ENCODE data around the gene PI4KA.

The PI4KA gene

DNA sequence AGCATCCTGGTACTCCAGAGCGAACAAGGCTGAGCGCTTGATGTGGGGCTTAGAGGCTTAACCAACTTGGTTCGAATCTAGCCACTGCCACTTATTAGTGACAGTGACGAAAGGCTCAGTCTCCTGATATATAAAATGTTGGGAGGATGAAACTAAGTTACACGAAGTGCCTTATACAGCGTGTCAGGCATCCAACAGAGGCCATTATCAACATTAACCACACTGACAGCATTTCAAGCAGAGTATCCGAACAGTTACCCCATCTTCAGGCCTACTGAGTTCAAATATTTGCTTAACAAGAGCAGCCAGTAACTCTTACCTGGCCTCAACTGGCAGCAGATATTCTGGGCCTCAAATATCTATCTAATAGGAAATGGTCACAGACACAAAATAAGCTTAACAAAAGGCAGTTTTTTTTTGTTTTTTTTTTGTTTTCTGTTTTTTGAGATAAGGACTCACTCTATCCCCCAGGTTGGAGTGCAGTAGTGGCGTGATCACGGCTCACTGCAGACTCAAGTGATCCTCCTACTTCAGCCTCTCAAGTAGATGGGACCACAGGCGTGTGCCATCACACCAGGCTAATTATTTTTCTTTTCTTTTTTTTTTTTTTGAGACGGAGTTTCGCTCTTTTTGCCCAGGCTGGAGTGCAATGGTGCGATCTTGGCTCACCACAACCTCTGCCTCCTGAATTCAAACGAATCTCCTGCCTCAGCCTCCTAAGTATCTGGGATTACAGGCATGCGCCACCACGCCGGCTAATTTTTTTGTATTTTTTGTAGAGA, 81.8 kb downstream of the PI4KA start:
- ATAC-seq, result no peak
- TF ChIP-seq, protein P1, sequence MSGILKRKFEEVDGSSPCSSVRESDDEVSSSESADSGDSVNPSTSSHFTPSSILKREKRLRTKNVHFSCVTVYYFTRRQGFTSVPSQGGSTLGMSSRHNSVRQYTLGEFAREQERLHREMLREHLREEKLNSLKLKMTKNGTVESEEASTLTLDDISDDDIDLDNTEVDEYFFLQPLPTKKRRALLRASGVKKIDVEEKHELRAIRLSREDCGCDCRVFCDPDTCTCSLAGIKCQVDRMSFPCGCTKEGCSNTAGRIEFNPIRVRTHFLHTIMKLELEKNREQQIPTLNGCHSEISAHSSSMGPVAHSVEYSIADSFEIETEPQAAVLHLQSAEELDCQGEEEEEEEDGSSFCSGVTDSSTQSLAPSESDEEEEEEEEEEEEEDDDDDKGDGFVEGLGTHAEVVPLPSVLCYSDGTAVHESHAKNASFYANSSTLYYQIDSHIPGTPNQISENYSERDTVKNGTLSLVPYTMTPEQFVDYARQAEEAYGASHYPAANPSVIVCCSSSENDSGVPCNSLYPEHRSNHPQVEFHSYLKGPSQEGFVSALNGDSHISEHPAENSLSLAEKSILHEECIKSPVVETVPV (CRISPR knock-in tag; IDR thresholded peaks at IDR 0.05), result no peak
- TF ChIP-seq, protein P2, sequence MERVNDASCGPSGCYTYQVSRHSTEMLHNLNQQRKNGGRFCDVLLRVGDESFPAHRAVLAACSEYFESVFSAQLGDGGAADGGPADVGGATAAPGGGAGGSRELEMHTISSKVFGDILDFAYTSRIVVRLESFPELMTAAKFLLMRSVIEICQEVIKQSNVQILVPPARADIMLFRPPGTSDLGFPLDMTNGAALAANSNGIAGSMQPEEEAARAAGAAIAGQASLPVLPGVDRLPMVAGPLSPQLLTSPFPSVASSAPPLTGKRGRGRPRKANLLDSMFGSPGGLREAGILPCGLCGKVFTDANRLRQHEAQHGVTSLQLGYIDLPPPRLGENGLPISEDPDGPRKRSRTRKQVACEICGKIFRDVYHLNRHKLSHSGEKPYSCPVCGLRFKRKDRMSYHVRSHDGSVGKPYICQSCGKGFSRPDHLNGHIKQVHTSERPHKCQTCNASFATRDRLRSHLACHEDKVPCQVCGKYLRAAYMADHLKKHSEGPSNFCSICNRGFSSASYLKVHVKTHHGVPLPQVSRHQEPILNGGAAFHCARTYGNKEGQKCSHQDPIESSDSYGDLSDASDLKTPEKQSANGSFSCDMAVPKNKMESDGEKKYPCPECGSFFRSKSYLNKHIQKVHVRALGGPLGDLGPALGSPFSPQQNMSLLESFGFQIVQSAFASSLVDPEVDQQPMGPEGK (CRISPR knock-in tag; IDR thresholded peaks at IDR 0.05; ENCODE audit: borderline replicate concordance), result no peak
- TF ChIP-seq SNAI2 (CRISPR knock-in tag; IDR thresholded peaks at IDR 0.05), result no peak
- TF ChIP-seq, protein P3, sequence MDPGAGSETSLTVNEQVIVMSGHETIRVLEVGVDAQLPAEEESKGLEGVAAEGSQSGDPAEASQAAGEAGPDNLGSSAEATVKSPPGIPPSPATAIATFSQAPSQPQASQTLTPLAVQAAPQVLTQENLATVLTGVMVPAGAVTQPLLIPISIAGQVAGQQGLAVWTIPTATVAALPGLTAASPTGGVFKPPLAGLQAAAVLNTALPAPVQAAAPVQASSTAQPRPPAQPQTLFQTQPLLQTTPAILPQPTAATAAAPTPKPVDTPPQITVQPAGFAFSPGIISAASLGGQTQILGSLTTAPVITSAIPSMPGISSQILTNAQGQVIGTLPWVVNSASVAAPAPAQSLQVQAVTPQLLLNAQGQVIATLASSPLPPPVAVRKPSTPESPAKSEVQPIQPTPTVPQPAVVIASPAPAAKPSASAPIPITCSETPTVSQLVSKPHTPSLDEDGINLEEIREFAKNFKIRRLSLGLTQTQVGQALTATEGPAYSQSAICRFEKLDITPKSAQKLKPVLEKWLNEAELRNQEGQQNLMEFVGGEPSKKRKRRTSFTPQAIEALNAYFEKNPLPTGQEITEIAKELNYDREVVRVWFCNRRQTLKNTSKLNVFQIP (CRISPR knock-in tag; IDR thresholded peaks at IDR 0.05; ENCODE audit: borderline replicate concordance, low read depth), result no peak
- TF ChIP-seq OSR1 (CRISPR knock-in tag; IDR thresholded peaks at IDR 0.05), result no peak

DNA sequence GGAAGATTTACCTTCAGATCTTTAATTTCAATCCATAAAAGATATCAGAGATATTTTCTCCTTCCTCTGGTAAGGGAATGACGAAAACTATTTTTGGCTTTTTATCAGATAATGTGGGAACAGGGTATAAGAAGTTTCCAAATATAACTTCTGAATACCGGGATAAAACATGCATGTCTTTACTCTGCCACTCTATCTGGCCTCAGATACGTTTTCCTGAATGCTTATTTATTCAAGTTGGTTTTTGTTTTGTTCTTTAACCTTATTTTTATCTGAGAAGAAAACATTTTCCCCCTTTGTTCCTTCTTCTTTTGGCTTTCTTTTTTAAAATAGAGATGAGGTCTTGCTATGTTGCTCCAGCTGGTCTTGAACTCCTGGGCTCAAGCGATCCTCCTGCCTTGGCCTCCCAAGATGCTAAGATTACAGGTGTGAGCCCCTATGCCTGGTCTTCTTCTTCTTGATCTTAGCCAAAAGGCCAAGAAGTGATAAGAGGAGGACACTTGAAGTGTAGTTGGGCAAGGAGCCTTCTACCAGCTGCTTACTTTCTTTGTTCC, 83.2 kb downstream of the PI4KA start:
- no peak for TF ChIP-seq TOX (CRISPR knock-in tag; IDR thresholded peaks at IDR 0.05; ENCODE audit: borderline replicate concordance)
- TF ChIP-seq CSDC2 (CRISPR knock-in tag; IDR thresholded peaks at IDR 0.05), result no peak
- TF ChIP-seq, protein P4, sequence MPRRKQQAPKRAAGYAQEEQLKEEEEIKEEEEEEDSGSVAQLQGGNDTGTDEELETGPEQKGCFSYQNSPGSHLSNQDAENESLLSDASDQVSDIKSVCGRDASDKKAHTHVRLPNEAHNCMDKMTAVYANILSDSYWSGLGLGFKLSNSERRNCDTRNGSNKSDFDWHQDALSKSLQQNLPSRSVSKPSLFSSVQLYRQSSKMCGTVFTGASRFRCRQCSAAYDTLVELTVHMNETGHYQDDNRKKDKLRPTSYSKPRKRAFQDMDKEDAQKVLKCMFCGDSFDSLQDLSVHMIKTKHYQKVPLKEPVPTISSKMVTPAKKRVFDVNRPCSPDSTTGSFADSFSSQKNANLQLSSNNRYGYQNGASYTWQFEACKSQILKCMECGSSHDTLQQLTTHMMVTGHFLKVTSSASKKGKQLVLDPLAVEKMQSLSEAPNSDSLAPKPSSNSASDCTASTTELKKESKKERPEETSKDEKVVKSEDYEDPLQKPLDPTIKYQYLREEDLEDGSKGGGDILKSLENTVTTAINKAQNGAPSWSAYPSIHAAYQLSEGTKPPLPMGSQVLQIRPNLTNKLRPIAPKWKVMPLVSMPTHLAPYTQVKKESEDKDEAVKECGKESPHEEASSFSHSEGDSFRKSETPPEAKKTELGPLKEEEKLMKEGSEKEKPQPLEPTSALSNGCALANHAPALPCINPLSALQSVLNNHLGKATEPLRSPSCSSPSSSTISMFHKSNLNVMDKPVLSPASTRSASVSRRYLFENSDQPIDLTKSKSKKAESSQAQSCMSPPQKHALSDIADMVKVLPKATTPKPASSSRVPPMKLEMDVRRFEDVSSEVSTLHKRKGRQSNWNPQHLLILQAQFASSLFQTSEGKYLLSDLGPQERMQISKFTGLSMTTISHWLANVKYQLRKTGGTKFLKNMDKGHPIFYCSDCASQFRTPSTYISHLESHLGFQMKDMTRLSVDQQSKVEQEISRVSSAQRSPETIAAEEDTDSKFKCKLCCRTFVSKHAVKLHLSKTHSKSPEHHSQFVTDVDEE (CRISPR knock-in tag; IDR thresholded peaks at IDR 0.05), result no peak
- TF ChIP-seq PPARA (CRISPR knock-in tag; IDR thresholded peaks at IDR 0.05; ENCODE audit: borderline replicate concordance), result no peak
- no peak for TF ChIP-seq BACH2 (CRISPR knock-in tag; IDR thresholded peaks at IDR 0.05; ENCODE audit: borderline replicate concordance)
- TF ChIP-seq RARB (CRISPR knock-in tag; IDR thresholded peaks at IDR 0.05), result no peak
- no peak for TF ChIP-seq OSR1 (CRISPR knock-in tag; IDR thresholded peaks at IDR 0.05)
- TF ChIP-seq, protein P2 (CRISPR knock-in tag; IDR thresholded peaks at IDR 0.05; ENCODE audit: borderline replicate concordance), result no peak
- TF ChIP-seq, protein P1 (CRISPR knock-in tag; IDR thresholded peaks at IDR 0.05), result no peak
- no peak for TF ChIP-seq ESRRG (CRISPR knock-in tag; IDR thresholded peaks at IDR 0.05)
- TF ChIP-seq, protein P3 (CRISPR knock-in tag; IDR thresholded peaks at IDR 0.05; ENCODE audit: borderline replicate concordance, low read depth), result no peak
- TF ChIP-seq ZNF70 (CRISPR knock-in tag; IDR thresholded peaks at IDR 0.05), result no peak
- TF ChIP-seq ZNF8 (CRISPR knock-in tag; IDR thresholded peaks at IDR 0.05), result no peak
- TF ChIP-seq GLIS3 (CRISPR knock-in tag; IDR thresholded peaks at IDR 0.05), result no peak
- TF ChIP-seq ZFP3 (CRISPR knock-in tag; IDR thresholded peaks at IDR 0.05), result no peak
- TF ChIP-seq, protein P5, sequence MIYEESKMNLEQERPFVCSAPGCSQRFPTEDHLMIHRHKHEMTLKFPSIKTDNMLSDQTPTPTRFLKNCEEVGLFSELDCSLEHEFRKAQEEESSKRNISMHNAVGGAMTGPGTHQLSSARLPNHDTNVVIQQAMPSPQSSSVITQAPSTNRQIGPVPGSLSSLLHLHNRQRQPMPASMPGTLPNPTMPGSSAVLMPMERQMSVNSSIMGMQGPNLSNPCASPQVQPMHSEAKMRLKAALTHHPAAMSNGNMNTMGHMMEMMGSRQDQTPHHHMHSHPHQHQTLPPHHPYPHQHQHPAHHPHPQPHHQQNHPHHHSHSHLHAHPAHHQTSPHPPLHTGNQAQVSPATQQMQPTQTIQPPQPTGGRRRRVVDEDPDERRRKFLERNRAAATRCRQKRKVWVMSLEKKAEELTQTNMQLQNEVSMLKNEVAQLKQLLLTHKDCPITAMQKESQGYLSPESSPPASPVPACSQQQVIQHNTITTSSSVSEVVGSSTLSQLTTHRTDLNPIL (CRISPR knock-in tag; IDR thresholded peaks at IDR 0.05; ENCODE audit: low read depth), result no peak
- no peak for TF ChIP-seq SNAI2 (CRISPR knock-in tag; IDR thresholded peaks at IDR 0.05)
- no peak for TF ChIP-seq TCF4 (CRISPR knock-in tag; IDR thresholded peaks at IDR 0.05; ENCODE audit: borderline replicate concordance)
- ATAC-seq, result no peak

All from SK-N-SH treated with all-trans-retinoic acid at 6 μM for 48 hours (cell line).